K562 (cell line): ENCODE results near the gene RNF115. TPM values are rescaled to one million over a fixed set of nuclear protein-coding genes. Genes with fewer than 3 reads are reported as not detected.

Experiments used
- ATAC-seq: fragments of 200-7000 bp; cut with Tn5 transposase; 3 replicates; pipeline ENCODE4 v1.9.1; 2020; ENCODE audit warnings: moderate library complexity
- BruUV-seq: library from RNA; stranded (reverse); fragments of 400-500 nt; replicated peaks from 2 replicates; lab custom pipeline; 2021; lab: Mats Ljungman, UMichigan
- CTCF ChIA-PET: fragments of 300-600 bp; formaldehyde crosslinking; extraction: SDS; loops from one replicate; lab custom pipeline; 2021; ENCODE audit warnings: low intra/inter-chr PET ratio; lab: Yijun Ruan, JAX
- POLR2A ChIA-PET: fragments of 300-600, 350-650 bp; sonication (Branson Sonifier 250); formaldehyde crosslinking; extraction: SDS; loops from one replicate; lab custom pipeline; 2021; ENCODE audit warnings: antibody characterized with exemption, inconsistent platforms; lab: Yijun Ruan, JAX
- DNase-seq, 4 experiments: peaks; one replicate each; pipeline versions ENCODE4 v3.0.0 to v3.0.0-alpha.2; 2011 to 2018; ENCODE audit warnings: low spot score in 3 of 4, mixed read lengths in 3 of 4; ENCODE audit errors: extremely low read depth in 1 of 4
- FAIRE-seq: peaks from 2 replicates; lab custom pipeline; 2011; peaks lifted over from hg19 to GRCh38; lab: Jason Lieb, UNC
- H2AFZ ChIP-seq: 2 replicates; pipeline ENCODE4 v1.6.0; 2011; ENCODE audit warnings: low read depth, low read length, control low read depth, inconsistent platforms
- H3K27ac ChIP-seq: fragments of 200-600 bp; 3 replicates; pipeline ENCODE4 v1.8.0; 2011; ENCODE audit warnings: low read depth, mild to moderate bottlenecking, control low read depth, inconsistent platforms, low read length, moderate library complexity, mixed read lengths; ENCODE audit errors: extremely low read depth
- H3K27me3 ChIP-seq, 2 experiments: fragments of 300-600 bp in 1 of 2; 2 replicates in 1 of 2; 3 replicates in 1 of 2; pipeline versions ENCODE4 v1.6.0 to v1.8.0; 2011; ENCODE audit warnings: inconsistent platforms in 2 of 2, low read length in 2 of 2, mild to moderate bottlenecking in 1 of 2, mixed read lengths in 1 of 2, moderate library complexity in 1 of 2; ENCODE audit not compliant: control insufficient read depth in 2 of 2, insufficient read depth in 2 of 2
- H3K36me3 ChIP-seq: fragments of 300-600 bp; 3 replicates; pipeline ENCODE4 v1.8.0; 2011; ENCODE audit warnings: mild to moderate bottlenecking, low read length, inconsistent platforms; ENCODE audit not compliant: control insufficient read depth, insufficient read depth
- H3K4me1 ChIP-seq, 2 experiments: fragments of 200-600 bp in 1 of 2; replicated peaks in 1 of 2; 2 replicates in 1 of 2; 3 replicates in 1 of 2; pipeline versions ENCODE4 v1.5.1 to v1.8.0; 2011; ENCODE audit warnings: inconsistent platforms in 2 of 2, low read length in 2 of 2, mild to moderate bottlenecking in 1 of 2, mixed read lengths in 1 of 2, moderate library complexity in 1 of 2; ENCODE audit not compliant: control insufficient read depth in 2 of 2, insufficient read depth in 2 of 2
- H3K4me2 ChIP-seq: 2 replicates; pipeline ENCODE4 v1.6.1; 2011; ENCODE audit warnings: low read length, control low read depth, inconsistent platforms, mixed read lengths; ENCODE audit not compliant: insufficient read depth
- H3K4me3 ChIP-seq: fragments of 200-600 bp; sonication (generic), shearing (Covaris generic); 2 replicates; pipeline ENCODE4 v1.5.1; 2016; ENCODE audit warnings: control low read depth, inconsistent platforms
- H3K79me2 ChIP-seq: fragments of 200-600 bp; 3 replicates; pipeline ENCODE4 v1.8.0; 2011; ENCODE audit warnings: low read length, inconsistent platforms; ENCODE audit not compliant: control insufficient read depth, insufficient read depth
- H3K9ac ChIP-seq, 2 experiments: 2 replicates each; pipeline versions ENCODE4 v1.6.0 to v1.6.1; 2011; ENCODE audit warnings: low read depth in 2 of 2, low read length in 2 of 2, control low read depth in 1 of 2, inconsistent platforms in 1 of 2, mild to moderate bottlenecking in 1 of 2, mixed read lengths in 1 of 2; ENCODE audit not compliant: insufficient read depth in 1 of 2
- H3K9me1 ChIP-seq: one replicate; pipeline ENCODE4 v1.6.0; 2011; ENCODE audit warnings: inconsistent platforms, mild to moderate bottlenecking, low read length, moderate library complexity; ENCODE audit not compliant: control insufficient read depth, insufficient read depth
- H3K9me3 ChIP-seq: replicated peaks from 2 replicates; pipeline ENCODE4 v1.5.1; 2011; ENCODE audit warnings: low read depth, low read length, inconsistent platforms; ENCODE audit not compliant: control insufficient read depth, insufficient read depth
- H4K20me1 ChIP-seq: replicated peaks from 2 replicates; pipeline ENCODE4 v1.6.1; 2011; ENCODE audit warnings: low read length, inconsistent platforms, mixed read lengths; ENCODE audit not compliant: control insufficient read depth, insufficient read depth
- BMI1 ChIP-seq: fragments of 150-350 bp; IDR thresholded peaks from 2 replicates; pipeline ENCODE4 v1.6.1; 2014; ENCODE audit warnings: low read length
- POLR2B ChIP-seq: fragments of 450-650 bp; IDR thresholded peaks from 2 replicates; pipeline ENCODE4 v1.6.1; 2018; ENCODE audit warnings: low read depth; ENCODE audit not compliant: partially characterized antibody
- ZNF316 ChIP-seq: fragments of 450-650 bp; IDR thresholded peaks from 2 replicates; pipeline ENCODE4 v1.6.1; 2016
- WGBS: fragments of 100-300 bp; shearing (Covaris generic); methylation state at CpG from one replicate; pipeline ENCODE4 v1.1.6; 2016; ENCODE audit warnings: low coverage, mixed read lengths; ENCODE audit not compliant: insufficient coverage; ENCODE audit errors: missing lambda C conversion rate; 5-methylcytosine and 5-hydroxymethylcytosine counted together
- in situ Hi-C: fragments of 300-500 bp; cut with MboI; formaldehyde crosslinking; loops from 4 replicates; pipeline ENCODE4 v1.15.0; 2018; ENCODE audit warnings: inconsistent platforms, mixed read lengths
- intact Hi-C: fragments of 100-400 bp; cut with micrococcal nuclease; formaldehyde crosslinking; loops from 2 replicates; pipeline ENCODE4 v1.14.2; 2022
- polyA plus RNA-seq, 8 experiments: library from polyadenylated mRNA; depleted of rRNA in 4 of 8; stranded (reverse) in 5 of 8; unstranded in 3 of 8; fragments of >200 nt; fragmentation: Nextera tagmentation in 2 of 8; fragmentation: Illumina TruSeq in 1 of 8; extraction: Ambion mirVana in 2 of 8; extraction: Trizol in 1 of 8; gene quantifications; 2 replicates each; pipeline versions ENCODE4 v1.2.1 to v1.2.3, GENCODE V29; 2011 to 2014; ENCODE audit warnings: inconsistent platforms in 1 of 8, missing spikeins in 1 of 8
- total RNA-seq, 7 experiments: library from RNA; depleted of rRNA in 6 of 7; stranded (reverse); fragments of >200 nt in 6 of 7; fragmentation: Illumina TruSeq in 2 of 7; extraction: Trizol in 2 of 7; gene quantifications; 2 replicates each; pipeline versions ENCODE4 v1.2.1 to v1.2.3, GENCODE V29; 2011 to 2021; ENCODE audit warnings: low replicate concordance in 1 of 7
- TF ChIP-seq, protein P1 (sequence below): fragments of 450-650 bp; IDR thresholded peaks from 2 replicates; pipeline ENCODE4 v1.6.1; 2018; ENCODE audit not compliant: partially characterized antibody

RNF115 gene
- total and polyA plus RNA-seq, 9 of the 15 experiments (the other 6 are each of a cell fraction or from before 2014, with no cell fraction given): 1.9 to 14.3 (median 9.5) TPM

DNA sequence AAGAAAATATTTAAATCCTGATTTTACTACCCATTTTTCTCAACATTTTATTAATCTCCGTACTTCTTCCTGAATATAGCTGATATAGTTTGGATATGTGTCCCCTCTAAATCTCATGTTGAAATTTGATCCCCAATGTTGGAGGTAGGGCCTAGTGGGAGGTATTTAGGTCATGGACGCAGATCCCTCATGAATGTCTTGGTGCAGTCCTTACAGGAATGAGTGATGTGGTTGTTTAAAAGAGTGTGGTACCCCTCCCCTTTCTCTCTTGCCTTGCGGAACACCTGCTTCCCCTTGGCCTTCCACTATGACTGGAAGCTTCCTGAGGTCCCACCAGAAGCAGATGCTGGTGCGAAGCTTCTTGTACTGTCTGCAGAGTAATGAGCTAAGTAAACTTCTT lies 17.5 kb downstream of the RNF115 start:
- Histone ChIP-seq H3K9ac (no peak overlapping the region), H4K20me1 (0 out of 2 replicates have a peak, but pooled peaks cover 3% of the 10 kb centered on the region), H3K79me2 (peaks cover 36% of the 10 kb centered on the region), H3K36me3 (peaks cover 6% of the 10 kb centered on the region; the same call in 2 of the 3 replicates), H3K27me3 (no peaks in the 10 kb centered on the region), H3K4me2 (no peak overlapping the region), H3K9me1 (no peaks in the 10 kb centered on the region), H3K9me3 (no peaks in the 10 kb centered on the region), H3K4me3 (no peak overlapping the region), H3K27ac (no peak overlapping the region), H2AFZ (no peak overlapping the region), H3K4me1 (no peaks in the 10 kb centered on the region; a peak in 1 of 5 replicates)
- BruUV-seq: no TSS peak
- FAIRE-seq (no peak), DNase-seq (no peak), ATAC-seq (no peak)
- 95% methylated on average over 4 of the region's 4 CpGs for WGBS
- peak; percentile 25; the same call in 1 of the 2 replicates for TF ChIP-seq ZNF316
- TF ChIP-seq BMI1: no peak
- TF ChIP-seq, protein P1, sequence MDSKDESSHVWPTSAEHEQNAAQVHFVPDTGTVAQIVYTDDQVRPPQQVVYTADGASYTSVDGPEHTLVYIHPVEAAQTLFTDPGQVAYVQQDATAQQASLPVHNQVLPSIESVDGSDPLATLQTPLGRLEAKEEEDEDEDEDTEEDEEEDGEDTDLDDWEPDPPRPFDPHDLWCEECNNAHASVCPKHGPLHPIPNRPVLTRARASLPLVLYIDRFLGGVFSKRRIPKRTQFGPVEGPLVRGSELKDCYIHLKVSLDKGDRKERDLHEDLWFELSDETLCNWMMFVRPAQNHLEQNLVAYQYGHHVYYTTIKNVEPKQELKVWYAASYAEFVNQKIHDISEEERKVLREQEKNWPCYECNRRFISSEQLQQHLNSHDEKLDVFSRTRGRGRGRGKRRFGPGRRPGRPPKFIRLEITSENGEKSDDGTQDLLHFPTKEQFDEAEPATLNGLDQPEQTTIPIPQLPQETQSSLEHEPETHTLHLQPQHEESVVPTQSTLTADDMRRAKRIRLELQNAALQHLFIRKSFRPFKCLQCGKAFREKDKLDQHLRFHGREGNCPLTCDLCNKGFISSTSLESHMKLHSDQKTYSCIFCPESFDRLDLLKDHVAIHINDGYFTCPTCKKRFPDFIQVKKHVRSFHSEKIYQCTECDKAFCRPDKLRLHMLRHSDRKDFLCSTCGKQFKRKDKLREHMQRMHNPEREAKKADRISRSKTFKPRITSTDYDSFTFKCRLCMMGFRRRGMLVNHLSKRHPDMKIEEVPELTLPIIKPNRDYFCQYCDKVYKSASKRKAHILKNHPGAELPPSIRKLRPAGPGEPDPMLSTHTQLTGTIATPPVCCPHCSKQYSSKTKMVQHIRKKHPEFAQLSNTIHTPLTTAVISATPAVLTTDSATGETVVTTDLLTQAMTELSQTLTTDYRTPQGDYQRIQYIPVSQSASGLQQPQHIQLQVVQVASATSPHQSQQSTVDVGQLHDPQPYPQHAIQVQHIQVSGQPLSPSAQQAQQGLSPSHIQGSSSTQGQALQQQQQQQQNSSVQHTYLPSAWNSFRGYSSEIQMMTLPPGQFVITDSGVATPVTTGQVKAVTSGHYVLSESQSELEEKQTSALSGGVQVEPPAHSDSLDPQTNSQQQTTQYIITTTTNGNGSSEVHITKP: no peak
- no peak for TF ChIP-seq POLR2B
- intact Hi-C loops: no loop called here
- in situ Hi-C loops: loop anchor here (10.0 kb wide), 1 partner anchor 312 kb away; no protein-coding TSS in a partner anchor
- CTCF ChIA-PET: no interaction called here
- POLR2A ChIA-PET: interaction anchor here (1.1 kb wide), 1 partner anchor 53 kb away, joined by 3 read pairs; the partner anchor contains the start of gene PIAS3
